ENCODE results near the gene LMTK3.

DNA sequence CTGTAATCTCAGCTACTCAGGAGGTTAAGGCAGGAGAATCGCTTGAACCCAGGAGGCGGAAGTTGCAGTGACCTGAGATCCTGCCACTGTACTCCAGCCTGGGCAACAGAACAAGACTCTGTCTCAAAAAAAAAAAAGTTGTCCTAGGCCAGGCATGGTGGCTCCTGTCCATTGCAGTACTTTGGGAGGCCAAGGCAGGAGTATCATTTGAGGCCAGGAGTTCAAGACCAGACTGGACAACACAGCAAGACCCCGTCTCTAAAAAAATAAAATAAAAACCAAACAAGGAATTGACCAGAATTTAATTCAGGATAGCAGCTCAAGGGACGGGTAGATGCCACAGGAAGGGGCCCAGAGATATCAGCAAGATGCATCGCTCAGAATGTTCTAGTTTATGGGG, 45.2 kb upstream of the LMTK3 start:
- no peak for TF ChIP-seq TCF7L2 (IDR thresholded peaks at IDR 0.05; ENCODE audit: low read depth, low read length)
- TF ChIP-seq POLR2AphosphoS5 (IDR thresholded peaks at IDR 0.05; ENCODE audit: low read depth, low read length) = no peak
- TF ChIP-seq, protein P1, sequence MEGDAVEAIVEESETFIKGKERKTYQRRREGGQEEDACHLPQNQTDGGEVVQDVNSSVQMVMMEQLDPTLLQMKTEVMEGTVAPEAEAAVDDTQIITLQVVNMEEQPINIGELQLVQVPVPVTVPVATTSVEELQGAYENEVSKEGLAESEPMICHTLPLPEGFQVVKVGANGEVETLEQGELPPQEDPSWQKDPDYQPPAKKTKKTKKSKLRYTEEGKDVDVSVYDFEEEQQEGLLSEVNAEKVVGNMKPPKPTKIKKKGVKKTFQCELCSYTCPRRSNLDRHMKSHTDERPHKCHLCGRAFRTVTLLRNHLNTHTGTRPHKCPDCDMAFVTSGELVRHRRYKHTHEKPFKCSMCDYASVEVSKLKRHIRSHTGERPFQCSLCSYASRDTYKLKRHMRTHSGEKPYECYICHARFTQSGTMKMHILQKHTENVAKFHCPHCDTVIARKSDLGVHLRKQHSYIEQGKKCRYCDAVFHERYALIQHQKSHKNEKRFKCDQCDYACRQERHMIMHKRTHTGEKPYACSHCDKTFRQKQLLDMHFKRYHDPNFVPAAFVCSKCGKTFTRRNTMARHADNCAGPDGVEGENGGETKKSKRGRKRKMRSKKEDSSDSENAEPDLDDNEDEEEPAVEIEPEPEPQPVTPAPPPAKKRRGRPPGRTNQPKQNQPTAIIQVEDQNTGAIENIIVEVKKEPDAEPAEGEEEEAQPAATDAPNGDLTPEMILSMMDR (IDR thresholded peaks at IDR 0.05) = no peak
